GDM1 (cell line): ENCODE measurements around the gene CYS1.
"Not testable (repeated sequence)": the region's sequence is repeated elsewhere in the genome, so short reads cannot be mapped to it uniquely, and the experiment has no call there.

ENCODE experiments used
- DNase-seq: peaks from one replicate; lab custom pipeline; 2025; lab: John Stamatoyannopoulos, UW

Gene CYS1

GRCh38 chr2:10091889-10092244, 11.7 kb upstream of the CYS1 start:
- not testable (repeated sequence) for DNase-seq

GRCh38 chr2:10091182-10091888, 11.1 kb upstream of the CYS1 start:
- DNase-seq: no peak

GRCh38 chr2:10089565-10090190, 9.5 kb upstream of the CYS1 start:
- DNase-seq: no peak

GRCh38 chr2:10087360-10087759, 7.1 kb upstream of the CYS1 start:
- DNase-seq: no peak

- DNase-seq: no peak
Observed at GRCh38 chr2:10086950-10087349, 6.7 kb upstream of the CYS1 start.

GRCh38 chr2:10085668-10086059, 5.5 kb upstream of the CYS1 start:
- no peak for DNase-seq

GRCh38 chr2:10085043-10085667, 4.9 kb upstream of the CYS1 start:
- no peak for DNase-seq

- no peak for DNase-seq
Observed at GRCh38 chr2:10084223-10084865, 4.1 kb upstream of the CYS1 start.

GRCh38 chr2:10083692-10084211, 3.5 kb upstream of the CYS1 start:
- no peak for DNase-seq

- DNase-seq: no peak
Observed at GRCh38 chr2:10083046-10083445, 2.8 kb upstream of the CYS1 start.

GRCh38 chr2:10080536-10081304, 509 bp upstream of the CYS1 start:
- DNase-seq: no peak

GRCh38 chr2:10079266-10079869, 843 bp downstream of the CYS1 start:
- DNase-seq: no peak

GRCh38 chr2:10078704-10079265, 1.4 kb downstream of the CYS1 start:
- no peak for DNase-seq

- DNase-seq: no peak
Observed at GRCh38 chr2:10078001-10078400, 2.2 kb downstream of the CYS1 start.

GRCh38 chr2:10076988-10077527, 3.2 kb downstream of the CYS1 start:
- no peak for DNase-seq

- no peak for DNase-seq
Observed at GRCh38 chr2:10076511-10076910, 3.7 kb downstream of the CYS1 start.

GRCh38 chr2:10075571-10076209, 4.5 kb downstream of the CYS1 start:
- DNase-seq: no peak

- DNase-seq: no peak
Observed at GRCh38 chr2:10075101-10075500, 5.1 kb downstream of the CYS1 start.

- DNase-seq: no peak
Observed at GRCh38 chr2:10073706-10074105, 6.5 kb downstream of the CYS1 start.
